Glutamatergic neuron (in vitro differentiated cells): ENCODE data around the gene ZNF584. TPM values are rescaled to one million over a fixed set of nuclear protein-coding genes. Genes with fewer than 3 reads are reported as not detected.
"Not testable (repeated sequence)": the region's sequence is repeated elsewhere in the genome, so short reads cannot be mapped to it uniquely, and the experiment has no call there.

Experiments
- DNase-seq: peaks from one replicate; pipeline ENCODE4 v3.0.0; 2022
- H3K27ac Mint-ChIP-seq: one replicate; pipeline ENCODE4 v1.8.0; 2020; ENCODE audit warnings: mild to moderate bottlenecking, mixed read lengths, inconsistent platforms; ENCODE audit not compliant: unreplicated experiment
- H3K27me3 Mint-ChIP-seq: one replicate; pipeline ENCODE4 v1.8.0; 2020; ENCODE audit warnings: mild to moderate bottlenecking, moderate library complexity, mixed read lengths, inconsistent platforms; ENCODE audit not compliant: unreplicated experiment
- H3K36me3 Mint-ChIP-seq: one replicate; pipeline ENCODE4 v1.8.0; 2020; ENCODE audit warnings: mild to moderate bottlenecking, mixed read lengths, inconsistent platforms; ENCODE audit not compliant: unreplicated experiment
- H3K4me1 Mint-ChIP-seq: one replicate; pipeline ENCODE4 v1.8.0; 2020; ENCODE audit warnings: mild to moderate bottlenecking, low read depth, mixed read lengths, inconsistent platforms; ENCODE audit not compliant: unreplicated experiment
- H3K4me3 Mint-ChIP-seq: one replicate; pipeline ENCODE4 v1.8.0; 2020; ENCODE audit warnings: mild to moderate bottlenecking, mixed read lengths, inconsistent platforms; ENCODE audit not compliant: unreplicated experiment
- H3K9me3 Mint-ChIP-seq: one replicate; pipeline ENCODE4 v1.8.0; 2020; ENCODE audit warnings: mild to moderate bottlenecking, moderate library complexity, mixed read lengths, inconsistent platforms; ENCODE audit not compliant: unreplicated experiment
- total RNA-seq: library from RNA; stranded (reverse); fragmentation: NEBNext Ultra II Directional; extraction: Animal tissue kit (Norgen Biotek cat#: 25700); gene quantifications from one replicate; pipeline ENCODE4 v1.2.1, GENCODE V29; 2021; ENCODE audit not compliant: unreplicated experiment
- TF ChIP-seq, protein P1 (sequence below): fragments of 200-600 bp; sonication (generic); IDR thresholded peaks from one replicate; pipeline ENCODE4 v1.5.0; 2021; ENCODE audit not compliant: partially characterized antibody, unreplicated experiment

ZNF584 gene
- total RNA-seq, 1 donor from 2014 or later = 5.8 TPM

DNA sequence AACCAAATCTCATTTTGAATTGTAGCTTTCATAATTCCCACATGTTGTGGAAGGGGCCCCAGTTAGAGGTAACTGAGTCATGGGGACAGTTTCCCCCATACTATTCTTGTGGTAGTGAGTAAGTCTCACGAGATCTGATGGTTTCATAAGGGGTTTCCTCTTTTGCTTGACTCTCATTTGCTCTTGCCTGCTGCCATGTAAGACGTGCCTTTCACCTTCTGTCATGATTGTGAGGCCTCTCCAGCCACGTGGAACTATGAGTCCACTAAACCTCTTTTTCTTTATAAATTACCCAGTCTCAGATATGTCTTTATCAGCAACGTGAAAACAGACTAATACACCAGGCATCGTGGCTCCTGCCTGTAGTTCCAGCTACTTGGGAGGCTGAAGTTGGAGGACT, 41.5 kb downstream of the ZNF584 start:
- Mint-ChIP-seq H3K9me3 (peaks cover 24% of the 10 kb centered on the region), H3K27me3 (peaks cover 13% of the 10 kb centered on the region), H3K36me3 (peaks cover 19% of the 10 kb centered on the region)
- DNase-seq, H3K4me3 Mint-ChIP-seq, H3K4me1 Mint-ChIP-seq, H3K27ac Mint-ChIP-seq: not testable (repeated sequence)

DNA sequence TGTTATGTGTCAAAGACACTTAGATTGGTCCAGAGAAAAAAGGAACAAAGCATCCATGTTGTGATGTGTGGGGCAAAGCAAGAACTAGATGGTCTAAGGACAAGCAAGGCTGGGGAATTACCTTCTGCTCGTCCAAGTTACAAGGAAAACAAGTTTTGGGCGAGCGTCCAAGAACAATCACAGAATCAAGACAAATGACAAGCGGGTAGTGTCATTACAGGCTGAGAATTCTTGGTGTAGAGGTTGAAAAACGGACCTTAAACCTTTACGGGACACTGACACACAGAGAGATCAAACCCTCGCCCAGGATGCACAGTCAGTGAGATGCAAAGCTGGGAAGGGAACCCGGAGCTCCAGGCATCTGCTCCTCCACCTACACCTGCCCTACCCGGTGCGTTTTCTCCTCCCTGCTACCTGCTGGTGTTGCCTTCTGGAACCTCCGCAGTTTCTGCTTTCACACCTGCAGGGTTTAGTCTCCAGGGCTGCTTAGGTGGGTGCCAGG, 42.5 kb downstream of the ZNF584 start:
- peak overlapping the region; percentile 56 for H3K27ac Mint-ChIP-seq
- peaks cover 19% of the 10 kb centered on the region for H3K36me3 Mint-ChIP-seq
- peaks cover 13% of the 10 kb centered on the region for H3K27me3 Mint-ChIP-seq
- H3K9me3 Mint-ChIP-seq = peaks cover 24% of the 10 kb centered on the region
- TF ChIP-seq, protein P1, sequence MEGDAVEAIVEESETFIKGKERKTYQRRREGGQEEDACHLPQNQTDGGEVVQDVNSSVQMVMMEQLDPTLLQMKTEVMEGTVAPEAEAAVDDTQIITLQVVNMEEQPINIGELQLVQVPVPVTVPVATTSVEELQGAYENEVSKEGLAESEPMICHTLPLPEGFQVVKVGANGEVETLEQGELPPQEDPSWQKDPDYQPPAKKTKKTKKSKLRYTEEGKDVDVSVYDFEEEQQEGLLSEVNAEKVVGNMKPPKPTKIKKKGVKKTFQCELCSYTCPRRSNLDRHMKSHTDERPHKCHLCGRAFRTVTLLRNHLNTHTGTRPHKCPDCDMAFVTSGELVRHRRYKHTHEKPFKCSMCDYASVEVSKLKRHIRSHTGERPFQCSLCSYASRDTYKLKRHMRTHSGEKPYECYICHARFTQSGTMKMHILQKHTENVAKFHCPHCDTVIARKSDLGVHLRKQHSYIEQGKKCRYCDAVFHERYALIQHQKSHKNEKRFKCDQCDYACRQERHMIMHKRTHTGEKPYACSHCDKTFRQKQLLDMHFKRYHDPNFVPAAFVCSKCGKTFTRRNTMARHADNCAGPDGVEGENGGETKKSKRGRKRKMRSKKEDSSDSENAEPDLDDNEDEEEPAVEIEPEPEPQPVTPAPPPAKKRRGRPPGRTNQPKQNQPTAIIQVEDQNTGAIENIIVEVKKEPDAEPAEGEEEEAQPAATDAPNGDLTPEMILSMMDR = no peak
- H3K4me1 Mint-ChIP-seq = peaks cover 9% of the 10 kb centered on the region
- no peak for DNase-seq
- H3K4me3 Mint-ChIP-seq = peak overlapping the region; percentile 89

DNA sequence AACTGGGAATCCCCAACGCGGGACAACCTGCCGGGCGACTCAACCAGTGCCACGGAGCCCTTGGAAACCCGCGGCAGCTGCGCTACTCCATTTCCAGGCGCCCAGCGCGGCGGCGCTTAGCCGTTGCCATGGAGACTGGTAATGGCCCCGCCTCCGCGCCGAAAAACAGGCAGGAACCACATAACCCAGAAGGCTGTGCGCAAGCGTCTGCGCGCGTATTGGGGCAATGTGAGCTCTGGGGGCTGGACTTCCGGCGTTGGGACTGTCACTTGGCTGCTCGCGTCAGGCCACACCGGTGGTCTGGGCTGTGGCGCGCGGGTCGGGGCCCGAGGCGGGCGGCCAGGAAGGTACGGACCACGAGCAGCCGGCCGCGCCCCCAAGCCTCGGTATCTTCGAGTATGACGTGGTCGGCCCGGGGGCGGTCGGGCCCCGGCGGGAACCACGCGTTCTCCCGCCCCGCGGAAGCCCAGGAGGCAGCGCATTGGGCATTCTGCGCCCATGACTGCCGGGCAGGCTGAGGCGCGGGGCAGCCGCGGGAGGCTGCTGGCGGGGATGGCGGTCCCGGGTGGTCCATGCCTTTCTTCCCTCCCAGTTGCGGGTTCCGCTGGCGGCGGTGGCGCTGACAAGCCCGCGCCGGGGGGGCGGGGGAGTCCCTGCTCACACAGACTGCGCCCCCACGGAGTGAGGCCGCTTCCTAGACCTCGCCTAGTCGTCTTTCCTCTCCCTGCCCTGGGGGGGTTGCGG, 43.1 kb downstream of the ZNF584 start, which contains the start of gene ZNF324B:
Gene ZNF324B, plus strand, starts transcription at position 265 of the 744 bp plus-strand sequence. CDS start 2,080 bp downstream, outside the sequence.
- peaks cover 14% of the 10 kb centered on the region for H3K27me3 Mint-ChIP-seq

DNA sequence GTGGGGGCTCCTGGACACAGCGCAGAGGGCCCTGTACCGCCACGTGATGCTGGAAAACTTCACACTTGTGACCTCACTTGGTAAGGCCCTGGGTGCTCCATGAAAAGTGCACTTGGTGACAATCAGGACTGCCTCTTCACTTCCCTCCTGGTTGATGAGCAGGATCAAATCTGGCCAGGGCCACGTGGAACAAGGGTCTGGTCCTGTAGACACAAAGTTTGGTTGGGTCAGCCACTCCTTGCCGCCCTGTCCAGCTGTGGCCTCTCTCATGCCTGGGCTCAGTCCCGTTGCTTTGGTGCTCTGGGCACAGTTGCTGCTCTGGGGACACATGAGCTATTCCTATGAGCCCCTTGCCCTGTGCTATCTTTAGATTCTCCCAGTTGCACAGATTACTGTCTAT, 45.3 kb downstream of the ZNF584 start:
- H3K4me1 Mint-ChIP-seq = peaks cover 9% of the 10 kb centered on the region
- no peak overlapping the region for H3K4me3 Mint-ChIP-seq
- H3K9me3 Mint-ChIP-seq = peaks cover 21% of the 10 kb centered on the region
- peaks cover 12% of the 10 kb centered on the region for H3K36me3 Mint-ChIP-seq
- TF ChIP-seq, protein P1 = no peak
- H3K27me3 Mint-ChIP-seq = peaks cover 16% of the 10 kb centered on the region
- no peak overlapping the region for H3K27ac Mint-ChIP-seq
- no peak for DNase-seq

More for the DNA sequence above, 43.1 kb downstream of the ZNF584 start, which contains the start of gene ZNF324B:
- TF ChIP-seq, protein P1 = no peak
- peaks cover 9% of the 10 kb centered on the region for H3K4me1 Mint-ChIP-seq
- peak; percentile 96 for DNase-seq
- peaks cover 19% of the 10 kb centered on the region for H3K36me3 Mint-ChIP-seq
- peaks cover 24% of the 10 kb centered on the region for H3K9me3 Mint-ChIP-seq
- H3K27ac Mint-ChIP-seq = peak within 1 kb of the TSS; percentile 56
- H3K4me3 Mint-ChIP-seq = peak within 1 kb of the TSS; percentile 89

DNA sequence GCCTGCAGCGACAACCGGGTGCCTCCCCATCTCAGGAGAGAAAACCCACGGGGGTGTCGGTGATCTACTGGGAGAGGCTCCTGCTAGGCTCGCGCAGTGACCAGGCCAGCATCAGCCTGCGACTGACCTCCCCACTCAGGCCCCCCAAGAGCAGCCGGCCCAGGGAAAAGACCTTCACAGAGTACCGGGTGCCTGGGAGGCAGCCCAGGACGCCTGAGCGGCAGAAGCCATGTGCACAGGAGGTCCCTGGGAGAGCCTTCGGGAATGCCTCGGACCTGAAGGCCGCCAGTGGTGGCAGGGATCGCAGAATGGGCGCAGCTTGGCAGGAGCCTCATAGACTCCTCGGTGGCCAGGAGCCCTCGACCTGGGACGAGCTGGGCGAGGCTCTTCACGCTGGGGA, 46.9 kb downstream of the ZNF584 start:
- TF ChIP-seq, protein P1 = no peak
- Mint-ChIP-seq H3K4me1 (peaks cover 9% of the 10 kb centered on the region), H3K27ac (no peak overlapping the region), H3K9me3 (peaks cover 15% of the 10 kb centered on the region), H3K4me3 (no peak overlapping the region), H3K27me3 (peaks cover 16% of the 10 kb centered on the region), H3K36me3 (peaks cover 8% of the 10 kb centered on the region)
- DNase-seq = no peak
